ENCODE results near the gene AKNA.

DNA sequence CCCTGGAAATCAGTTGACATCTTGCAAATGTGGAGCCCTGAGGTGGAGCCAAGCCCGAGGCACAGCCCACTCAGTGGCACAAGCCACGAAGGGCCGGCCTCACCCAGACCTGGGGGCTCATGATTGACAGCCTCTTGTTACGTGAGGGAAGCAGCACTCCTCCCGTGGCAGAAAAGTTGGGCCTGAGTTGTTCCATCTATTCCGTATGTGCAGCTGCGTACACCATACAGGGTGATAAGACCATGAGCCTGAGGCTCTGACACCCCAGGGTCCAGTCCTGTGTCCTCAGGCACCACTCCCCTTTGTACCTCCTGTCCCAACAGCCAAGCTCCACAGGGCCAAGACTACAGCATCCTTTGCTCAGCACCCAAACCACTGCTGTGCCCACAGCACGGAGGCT, 60.0 kb downstream of the AKNA start:
- TF ChIP-seq, protein P1, sequence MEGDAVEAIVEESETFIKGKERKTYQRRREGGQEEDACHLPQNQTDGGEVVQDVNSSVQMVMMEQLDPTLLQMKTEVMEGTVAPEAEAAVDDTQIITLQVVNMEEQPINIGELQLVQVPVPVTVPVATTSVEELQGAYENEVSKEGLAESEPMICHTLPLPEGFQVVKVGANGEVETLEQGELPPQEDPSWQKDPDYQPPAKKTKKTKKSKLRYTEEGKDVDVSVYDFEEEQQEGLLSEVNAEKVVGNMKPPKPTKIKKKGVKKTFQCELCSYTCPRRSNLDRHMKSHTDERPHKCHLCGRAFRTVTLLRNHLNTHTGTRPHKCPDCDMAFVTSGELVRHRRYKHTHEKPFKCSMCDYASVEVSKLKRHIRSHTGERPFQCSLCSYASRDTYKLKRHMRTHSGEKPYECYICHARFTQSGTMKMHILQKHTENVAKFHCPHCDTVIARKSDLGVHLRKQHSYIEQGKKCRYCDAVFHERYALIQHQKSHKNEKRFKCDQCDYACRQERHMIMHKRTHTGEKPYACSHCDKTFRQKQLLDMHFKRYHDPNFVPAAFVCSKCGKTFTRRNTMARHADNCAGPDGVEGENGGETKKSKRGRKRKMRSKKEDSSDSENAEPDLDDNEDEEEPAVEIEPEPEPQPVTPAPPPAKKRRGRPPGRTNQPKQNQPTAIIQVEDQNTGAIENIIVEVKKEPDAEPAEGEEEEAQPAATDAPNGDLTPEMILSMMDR (IDR thresholded peaks at IDR 0.05), result no peak
- TF ChIP-seq POLR2A (IDR thresholded peaks at IDR 0.05; ENCODE audit: low read depth), result no peak
- TF ChIP-seq POLR2AphosphoS5 (IDR thresholded peaks at IDR 0.05), result no peak
- no peak for TF ChIP-seq EP300 (IDR thresholded peaks at IDR 0.05)
